Ishikawa (cell line): ENCODE data around the gene ZFAND3.

Source experiments
- CEBPB ChIP-seq: IDR thresholded peaks from 2 replicates; pipeline ENCODE4 v1.6.1; 2012
- CREB1 ChIP-seq: IDR thresholded peaks from 2 replicates; pipeline ENCODE4 v1.6.1; 2012; ENCODE audit warnings: low read depth
- RAD21 ChIP-seq: IDR thresholded peaks from 2 replicates; pipeline ENCODE4 v1.6.1; 2012; ENCODE audit warnings: low read depth
- TAF1 ChIP-seq: IDR thresholded peaks from 2 replicates; pipeline ENCODE4 v1.6.1; 2012; ENCODE audit warnings: low read depth, mild to moderate bottlenecking

- TF ChIP-seq CREB1 (no peak), TAF1 (no peak), RAD21 (no peak), CEBPB (no peak)
Measured at GRCh38 chr6:37897321-37897720, 77.8 kb downstream of the ZFAND3 start.
